NCI-H1105 treated with DMSO at 0.1 percent for 48 hours (cell line): Measurements from ENCODE around the gene FOXD4L6.
"Not testable (repeated sequence)": the region's sequence is repeated elsewhere in the genome, so short reads cannot be mapped to it uniquely, and the experiment has no call there.

Source experiments
- DNase-seq: peaks from one replicate; lab custom pipeline; 2025; lab: John Stamatoyannopoulos, UW

The FOXD4L6 gene

DNA sequence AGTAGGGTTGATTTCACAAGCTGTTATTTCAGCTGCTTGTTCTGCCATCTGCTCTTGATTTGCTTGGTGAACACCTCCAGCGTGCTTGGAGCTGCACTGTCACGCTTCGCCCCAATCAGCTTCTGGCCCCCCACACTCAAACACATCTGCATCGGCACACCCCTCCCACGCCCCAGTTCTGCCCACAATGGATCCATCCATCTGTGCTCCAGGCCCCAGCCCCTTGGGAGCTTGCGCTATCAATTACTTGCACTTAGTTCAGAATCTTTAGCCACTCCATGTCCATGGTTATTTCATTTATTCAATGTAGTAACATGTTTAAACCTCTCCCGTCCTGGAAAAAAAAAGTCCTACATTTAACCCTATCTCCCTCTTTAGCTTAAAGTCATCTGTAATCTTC lies 28.0 kb downstream of the FOXD4L6 start:
- not testable (repeated sequence) for DNase-seq

DNA sequence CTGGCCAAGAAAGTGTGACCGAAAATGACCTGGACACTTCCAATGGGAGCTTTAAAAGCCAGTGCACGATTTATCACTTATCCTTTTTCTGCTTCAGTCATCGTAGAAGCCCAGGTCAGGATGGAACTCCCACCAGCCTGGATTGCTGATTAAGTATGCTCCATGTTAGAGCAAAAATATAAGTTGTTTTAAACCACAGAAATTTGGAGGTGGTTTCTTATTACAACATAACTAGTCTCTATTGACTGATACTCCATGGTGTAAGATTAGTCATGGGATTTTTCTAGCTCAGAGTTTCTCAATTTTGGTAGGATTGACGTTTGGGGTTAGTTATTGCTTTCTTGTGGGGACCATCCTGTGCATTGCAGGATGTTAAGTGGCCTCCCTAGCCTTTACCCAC lies 29.7 kb downstream of the FOXD4L6 start:
- DNase-seq = not testable (repeated sequence)

GRCh38 chr9:41095060-41095459 lies 33.4 kb downstream of the FOXD4L6 start:
- DNase-seq = not testable (repeated sequence)

GRCh38 chr9:41094010-41094773 lies 34.3 kb downstream of the FOXD4L6 start:
- not testable (repeated sequence) for DNase-seq

GRCh38 chr9:41090922-41091321 lies 37.6 kb downstream of the FOXD4L6 start:
- not testable (repeated sequence) for DNase-seq

DNA sequence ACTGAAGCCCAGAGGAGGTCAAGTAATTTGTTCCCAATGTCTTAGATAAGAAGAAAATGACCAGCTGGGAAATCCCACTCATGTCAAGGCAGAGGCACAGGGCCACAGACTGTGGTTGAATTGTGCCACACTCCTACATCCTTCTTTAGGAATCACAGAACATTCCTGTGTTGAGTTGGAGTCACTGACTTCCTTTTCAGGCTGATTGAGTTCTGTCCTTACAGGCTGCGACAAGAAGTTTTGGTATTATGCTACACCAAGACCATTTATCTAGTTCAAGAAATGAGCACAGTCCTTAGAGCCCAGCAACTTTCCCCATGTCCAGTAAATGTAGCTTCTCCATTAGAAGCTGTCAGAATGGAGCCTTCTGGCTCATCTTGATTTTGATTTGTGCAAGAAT lies 38.1 kb downstream of the FOXD4L6 start:
- not testable (repeated sequence) for DNase-seq

DNA sequence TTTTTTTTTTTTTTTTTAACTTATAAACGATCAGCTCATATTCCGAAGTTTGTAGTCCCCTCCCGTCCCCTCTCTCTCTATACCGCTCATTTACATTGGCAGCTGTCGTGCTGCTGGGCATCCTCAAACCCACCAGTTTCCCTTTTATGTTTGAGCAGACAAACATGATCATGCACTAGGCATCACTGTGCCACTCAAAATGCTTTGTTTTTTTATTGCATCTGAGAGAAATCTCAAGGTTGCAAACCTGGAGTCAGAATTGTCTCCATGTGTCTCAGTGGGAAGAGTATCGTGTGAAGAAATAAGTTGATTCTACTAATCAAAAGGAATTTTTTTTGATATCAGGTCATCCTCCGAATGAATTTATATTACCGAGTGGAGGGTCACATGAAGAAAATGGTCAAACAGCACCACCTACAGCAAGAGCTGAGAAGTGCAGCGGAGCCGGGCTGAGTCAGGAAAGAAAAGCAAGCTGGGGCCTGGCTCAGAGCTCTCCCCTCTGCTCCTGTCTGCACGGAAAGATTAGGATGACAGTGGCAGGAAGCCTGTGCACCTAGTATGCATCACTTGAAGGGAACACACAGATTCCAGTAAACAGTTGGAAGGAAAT lies 39.9 kb downstream of the FOXD4L6 start:
- DNase-seq = not testable (repeated sequence)

GRCh38 chr9:41087929-41088328 lies 40.6 kb downstream of the FOXD4L6 start:
- not testable (repeated sequence) for DNase-seq

- not testable (repeated sequence) for DNase-seq
Measured at GRCh38 chr9:41087157-41087780, 41.2 kb downstream of the FOXD4L6 start.

GRCh38 chr9:41086685-41087084 lies 41.8 kb downstream of the FOXD4L6 start:
- not testable (repeated sequence) for DNase-seq

GRCh38 chr9:41086215-41086614 lies 42.3 kb downstream of the FOXD4L6 start:
- DNase-seq = not testable (repeated sequence)

DNA sequence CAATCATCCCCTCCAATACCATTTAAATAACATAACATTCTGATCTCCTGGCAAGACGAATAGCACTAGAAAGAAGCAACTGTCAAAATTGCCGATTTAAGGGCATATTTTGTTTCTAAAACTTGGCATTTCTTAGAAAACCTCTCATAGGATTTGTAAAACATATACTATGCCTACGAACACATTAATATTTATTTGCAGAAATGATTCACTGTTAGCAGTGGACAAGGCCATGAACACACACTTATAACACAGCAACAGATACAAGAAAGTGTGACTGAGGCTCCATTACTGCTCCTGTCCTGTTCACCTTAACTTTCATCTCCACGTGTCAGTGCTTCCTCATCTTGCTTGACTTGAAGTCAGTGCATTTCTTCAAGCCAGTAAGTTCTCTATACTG lies 46.1 kb downstream of the FOXD4L6 start:
- not testable (repeated sequence) for DNase-seq

DNA sequence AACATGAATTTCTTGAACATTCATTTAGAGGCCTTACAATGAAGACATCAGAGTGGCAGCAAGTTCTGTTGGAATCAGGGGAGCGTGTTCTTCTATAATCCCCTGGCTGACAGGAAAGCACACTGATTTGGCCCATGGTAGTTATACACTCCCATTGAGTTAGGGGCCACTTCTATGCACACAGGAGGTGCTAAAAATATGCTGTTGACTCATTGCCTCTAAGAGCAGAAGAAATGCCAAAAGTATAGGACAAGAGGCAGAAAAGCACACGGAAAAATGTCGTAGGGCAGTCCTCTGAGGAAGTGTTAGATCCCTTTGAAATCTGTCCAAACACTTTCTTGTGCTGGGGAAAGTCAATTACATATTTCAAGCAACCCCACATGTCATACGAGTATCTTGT lies 49.0 kb downstream of the FOXD4L6 start:
- DNase-seq = not testable (repeated sequence)

GRCh38 chr9:41077586-41077985 lies 50.9 kb downstream of the FOXD4L6 start:
- not testable (repeated sequence) for DNase-seq
